GM12873 (cell line): Measurements from ENCODE around the gene ZFP30.

Source experiments
- TF ChIP-seq, protein P1 (sequence below): IDR thresholded peaks from 2 replicates; pipeline ENCODE4 v1.5.1; 2012; ENCODE audit warnings: low read depth, mild to moderate bottlenecking, moderate library complexity, low read length, control low read depth; ENCODE audit not compliant: insufficient read depth; ENCODE audit errors: missing control alignments

ZFP30 gene

GRCh38 chr19:37593996-37594303, 61.3 kb downstream of the ZFP30 start:
- TF ChIP-seq, protein P1, sequence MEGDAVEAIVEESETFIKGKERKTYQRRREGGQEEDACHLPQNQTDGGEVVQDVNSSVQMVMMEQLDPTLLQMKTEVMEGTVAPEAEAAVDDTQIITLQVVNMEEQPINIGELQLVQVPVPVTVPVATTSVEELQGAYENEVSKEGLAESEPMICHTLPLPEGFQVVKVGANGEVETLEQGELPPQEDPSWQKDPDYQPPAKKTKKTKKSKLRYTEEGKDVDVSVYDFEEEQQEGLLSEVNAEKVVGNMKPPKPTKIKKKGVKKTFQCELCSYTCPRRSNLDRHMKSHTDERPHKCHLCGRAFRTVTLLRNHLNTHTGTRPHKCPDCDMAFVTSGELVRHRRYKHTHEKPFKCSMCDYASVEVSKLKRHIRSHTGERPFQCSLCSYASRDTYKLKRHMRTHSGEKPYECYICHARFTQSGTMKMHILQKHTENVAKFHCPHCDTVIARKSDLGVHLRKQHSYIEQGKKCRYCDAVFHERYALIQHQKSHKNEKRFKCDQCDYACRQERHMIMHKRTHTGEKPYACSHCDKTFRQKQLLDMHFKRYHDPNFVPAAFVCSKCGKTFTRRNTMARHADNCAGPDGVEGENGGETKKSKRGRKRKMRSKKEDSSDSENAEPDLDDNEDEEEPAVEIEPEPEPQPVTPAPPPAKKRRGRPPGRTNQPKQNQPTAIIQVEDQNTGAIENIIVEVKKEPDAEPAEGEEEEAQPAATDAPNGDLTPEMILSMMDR, result no peak

DNA sequence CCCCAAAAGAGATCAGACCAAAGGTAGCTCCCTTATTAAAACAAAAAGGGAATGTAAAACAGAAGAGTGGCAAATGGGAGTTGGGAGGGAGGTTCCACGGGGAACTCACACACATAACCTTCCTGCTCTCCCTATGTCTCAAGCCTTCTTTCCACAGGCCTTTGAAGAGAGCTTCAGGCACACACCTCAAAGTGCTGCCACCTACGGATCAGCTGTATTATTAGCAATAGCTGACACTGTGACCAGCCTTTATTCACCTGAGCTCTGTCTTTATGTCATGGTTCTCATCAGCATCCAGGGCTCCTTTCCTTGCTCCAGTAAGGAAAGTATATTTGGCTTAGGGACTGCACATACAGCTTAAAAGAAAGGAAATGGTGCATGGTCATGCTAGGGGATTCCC, 71.9 kb downstream of the ZFP30 start:
- TF ChIP-seq, protein P1, result no peak

DNA sequence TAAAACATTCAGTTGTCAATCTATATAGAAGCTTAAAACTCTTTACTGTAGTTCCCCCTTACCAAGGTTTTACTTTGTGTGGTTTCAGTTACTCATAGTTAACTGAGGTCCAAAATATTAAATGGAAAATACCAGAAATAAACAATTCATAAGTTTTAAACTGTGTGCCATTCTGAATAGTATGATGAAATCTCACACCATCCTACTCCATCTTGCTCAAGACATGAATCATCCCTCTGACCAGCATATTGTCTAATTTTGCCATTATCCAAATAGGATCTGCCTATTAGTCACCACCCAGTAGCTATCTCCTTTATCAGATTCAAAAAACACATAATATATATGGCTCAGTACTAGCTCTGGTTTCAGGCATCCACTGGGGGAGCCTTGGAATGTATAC, 83.1 kb downstream of the ZFP30 start:
- TF ChIP-seq, protein P1, result no peak

DNA sequence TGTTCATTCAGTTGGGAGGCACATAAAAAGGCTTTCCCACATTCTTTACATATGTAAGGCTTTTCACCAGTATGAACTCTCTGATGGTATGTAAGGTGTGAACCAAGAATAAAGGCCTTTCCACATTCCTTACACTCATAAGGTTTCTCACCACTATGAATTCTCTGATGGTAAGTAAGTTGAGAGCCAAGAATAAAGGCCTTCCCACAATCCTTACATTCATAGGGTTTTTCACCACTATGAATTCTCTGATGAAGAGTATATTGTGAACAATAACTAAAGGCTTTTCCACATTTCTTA, 89.9 kb downstream of the ZFP30 start:
- TF ChIP-seq, protein P1, result no peak

GRCh38 chr19:37564624-37565369, 90.5 kb downstream of the ZFP30 start:
- TF ChIP-seq, protein P1, result no peak
